HG03460 (cell line): Measurements from ENCODE around the gene ABCC2.
"Not testable (repeated sequence)": the region's sequence is repeated elsewhere in the genome, so short reads cannot be mapped to it uniquely, and the experiment has no call there.

Experiments used
- ATAC-seq: cut with Tn5 transposase; IDR thresholded peaks from one replicate; pipeline ENCODE4 v1.9.1; 2021; ENCODE audit not compliant: unreplicated experiment

The ABCC2 gene

DNA sequence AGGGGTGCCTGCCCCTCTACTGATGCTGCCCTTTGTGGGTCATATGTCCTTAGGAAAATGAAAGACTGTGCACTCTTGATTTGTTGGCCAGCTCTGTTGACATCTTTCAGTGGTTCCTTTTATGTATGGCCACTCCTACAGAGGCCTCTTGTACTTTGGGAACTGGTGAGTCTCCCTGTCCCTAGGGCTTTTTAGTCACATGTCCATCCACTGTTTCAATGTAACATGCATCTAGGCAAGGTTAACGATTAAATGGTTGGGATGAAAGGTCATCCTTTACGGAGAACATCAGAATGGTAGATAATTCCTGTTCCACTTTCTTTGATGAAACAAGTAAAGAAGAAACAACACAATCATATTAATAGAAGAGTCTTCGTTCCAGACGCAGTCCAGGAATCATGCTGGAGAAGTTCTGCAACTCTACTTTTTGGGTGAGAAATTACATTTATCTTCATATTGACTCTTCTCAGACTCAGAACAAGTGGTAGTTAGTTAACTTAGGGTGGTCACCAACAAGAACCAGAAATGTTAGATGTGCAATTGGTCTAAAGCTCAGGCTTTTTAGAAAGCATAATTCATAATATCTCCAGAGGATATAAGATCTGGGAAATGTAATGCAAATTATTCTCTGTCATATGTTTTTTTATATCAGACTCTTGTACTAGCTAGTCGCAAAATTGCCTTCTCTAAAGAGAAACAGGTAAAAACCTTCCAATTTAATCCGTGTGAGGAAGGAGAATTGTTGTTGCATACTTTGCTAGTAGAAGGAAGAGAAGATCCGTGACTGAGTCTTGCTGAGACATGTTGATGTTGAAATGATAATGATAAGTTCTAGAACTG is at the start of gene ABCC2:
ABCC2 (plus strand) TSS at position 194 of the 840 bp plus-strand sequence; CDS start at position 399, 205 bp downstream.
- no peak for ATAC-seq

DNA sequence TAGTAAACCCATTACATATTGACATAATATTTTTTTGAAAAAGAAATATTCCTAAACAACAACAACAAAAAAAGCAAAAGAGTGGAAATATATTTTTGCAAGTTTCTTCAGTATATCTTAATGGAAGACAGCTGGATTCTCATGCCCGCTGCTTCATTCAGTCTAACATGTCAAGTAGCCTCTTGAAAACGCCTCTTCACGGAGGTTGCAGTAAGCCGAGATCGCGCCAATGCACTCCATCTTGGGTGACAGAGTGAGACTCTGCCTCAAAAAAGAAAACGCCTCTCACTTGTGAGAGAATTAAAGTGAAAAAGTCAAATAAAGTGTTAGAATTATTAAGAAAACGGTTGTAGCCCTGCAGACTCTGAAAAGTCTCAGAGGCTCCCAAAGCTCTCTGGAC is 49.1 kb upstream of the ABCC2 start:
- ATAC-seq: no peak

DNA sequence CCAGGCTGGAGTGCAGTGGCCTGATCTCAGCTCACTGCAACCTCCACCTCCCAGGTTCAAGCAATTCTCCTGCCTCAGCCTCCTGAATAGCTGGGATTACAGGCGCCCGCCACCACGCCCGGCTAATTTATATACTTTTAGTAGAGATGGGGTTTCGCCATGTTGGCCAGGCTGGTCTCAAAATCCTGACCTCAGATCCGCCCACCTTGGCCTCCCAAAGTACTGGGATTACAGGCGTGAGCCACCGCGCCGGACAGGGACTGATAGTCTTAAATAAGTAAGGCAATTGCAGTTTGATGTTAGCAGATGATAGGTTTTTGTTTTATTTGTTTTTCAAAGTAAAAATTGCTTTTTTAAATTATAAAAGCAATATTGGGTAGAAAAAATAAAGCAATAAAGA is 48.3 kb upstream of the ABCC2 start:
- not testable (repeated sequence) for ATAC-seq

GRCh38 chr10:99740260-99740659 is 42.2 kb upstream of the ABCC2 start:
- ATAC-seq: no peak

DNA sequence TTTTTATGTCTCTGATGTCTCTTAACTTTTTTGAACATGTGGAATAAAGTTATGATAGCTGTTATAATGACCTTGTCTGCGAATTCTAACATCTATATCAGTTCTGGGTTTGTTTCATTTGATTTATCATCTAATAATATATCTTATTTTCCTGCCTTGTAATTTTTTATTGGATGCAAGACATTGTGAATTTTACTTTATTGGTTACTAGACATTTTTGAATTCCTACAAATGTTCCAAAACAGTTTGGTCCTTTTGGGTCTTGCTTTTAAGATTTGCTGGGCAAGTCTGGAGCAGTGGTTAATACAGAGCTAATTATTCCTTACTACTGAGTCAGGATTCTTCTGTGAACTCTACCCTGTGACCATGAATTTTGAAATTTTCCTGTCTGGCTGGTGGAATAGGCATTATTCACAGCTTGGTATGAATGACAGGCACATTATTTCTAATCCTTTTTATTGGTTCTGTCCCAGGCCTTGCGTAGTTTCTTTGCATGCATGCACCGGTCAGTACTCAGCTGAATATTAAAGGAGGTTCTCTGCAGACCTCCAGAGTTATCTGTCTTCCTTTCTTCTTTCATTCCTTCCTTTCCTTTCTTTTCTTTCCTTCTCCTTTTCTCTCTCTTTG is 41.4 kb upstream of the ABCC2 start:
- no peak for ATAC-seq

DNA sequence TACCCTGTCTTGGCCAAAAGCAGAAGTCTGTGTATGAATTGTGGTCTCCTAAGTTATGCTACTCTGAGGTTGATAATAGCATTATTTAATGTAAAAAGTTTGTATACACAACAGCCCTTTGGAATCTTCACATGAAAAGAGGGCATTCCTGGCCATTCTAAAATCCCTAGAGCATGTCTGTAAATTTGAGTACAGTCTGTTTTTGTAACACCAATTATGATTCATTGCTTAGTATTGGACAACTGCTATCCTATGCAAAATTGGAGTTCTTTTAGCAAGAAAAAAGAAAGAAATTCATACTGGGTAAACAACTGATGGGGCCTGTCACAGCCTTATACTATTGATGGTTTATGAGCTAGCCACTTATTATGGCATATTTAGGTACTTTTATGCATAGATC is 40.2 kb upstream of the ABCC2 start:
- no peak for ATAC-seq

DNA sequence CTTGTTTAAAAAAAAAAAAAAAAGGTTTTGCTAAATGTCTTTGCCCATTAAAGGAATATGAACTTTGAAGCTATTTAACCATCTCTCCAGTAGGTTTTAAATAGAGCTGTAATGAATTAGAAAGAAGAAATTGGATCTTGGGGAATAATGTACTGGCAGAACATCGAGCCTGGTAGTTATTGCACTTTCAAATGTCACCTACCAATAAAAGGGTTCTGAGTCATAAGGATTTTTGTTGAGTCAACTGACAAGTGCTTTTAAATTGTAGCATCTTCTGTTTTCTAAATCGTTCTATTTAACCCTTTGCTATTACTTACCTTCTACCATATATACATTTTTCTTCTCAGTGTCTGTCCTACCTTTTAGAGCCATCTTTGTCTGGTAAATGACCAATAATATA is 39.7 kb upstream of the ABCC2 start:
- ATAC-seq: no peak

DNA sequence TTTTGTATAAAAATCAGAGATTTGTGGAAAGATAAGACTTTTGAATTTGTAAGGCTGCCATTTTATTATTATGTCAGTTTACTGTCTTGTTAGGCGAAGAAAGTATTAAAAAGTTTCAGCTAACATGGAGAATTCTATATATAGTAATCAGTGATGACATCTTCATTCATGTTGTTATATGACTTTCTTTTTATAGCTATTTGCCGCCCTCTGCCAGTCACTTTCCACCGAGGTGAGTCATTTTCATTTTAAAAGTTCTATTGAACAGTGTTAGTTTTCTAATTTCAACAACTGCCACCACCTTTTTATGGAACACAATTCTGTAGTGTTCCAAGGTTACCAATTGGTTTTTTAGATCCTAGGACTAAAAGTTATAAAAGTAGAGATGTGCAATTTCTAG is 38.6 kb upstream of the ABCC2 start:
- ATAC-seq: no peak

DNA sequence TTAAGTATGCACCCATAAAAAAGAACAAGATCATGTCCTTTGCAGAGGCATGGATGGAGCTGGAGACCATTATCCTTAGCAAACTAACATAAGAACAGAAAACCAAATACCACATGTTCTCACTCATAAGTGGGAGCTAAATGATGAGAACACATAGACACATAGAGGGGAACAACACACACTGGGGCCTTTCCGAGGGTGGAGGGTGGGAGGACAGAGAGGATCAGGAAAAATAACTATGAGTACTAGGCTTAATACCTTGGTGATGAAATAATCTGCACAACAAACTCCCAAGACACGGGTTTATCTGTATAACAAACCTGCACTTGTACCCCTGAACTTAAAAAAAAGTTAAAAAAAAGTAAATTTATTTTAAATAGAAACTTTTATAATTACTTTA is 36.3 kb upstream of the ABCC2 start:
- ATAC-seq: not testable (repeated sequence)

GRCh38 chr10:99748823-99749451 is 33.5 kb upstream of the ABCC2 start:
- no peak for ATAC-seq

DNA sequence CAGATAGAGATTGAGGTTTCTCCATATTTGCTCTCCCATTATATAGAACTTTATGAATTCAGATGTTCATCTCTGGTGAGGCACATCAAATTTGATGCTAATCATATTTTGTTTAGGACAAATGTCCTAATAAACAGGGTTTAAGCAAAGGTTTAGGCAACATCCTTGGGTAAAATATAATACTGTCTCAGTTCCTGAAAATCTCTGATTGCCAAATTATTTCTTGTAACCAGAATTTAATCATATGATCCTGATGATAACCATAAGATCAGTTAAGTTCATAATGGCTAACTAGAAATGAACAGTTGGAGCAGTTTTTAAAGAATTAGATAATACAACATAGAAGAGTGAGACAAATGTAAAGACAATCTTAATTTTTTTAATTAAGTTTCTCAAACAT is 31.8 kb upstream of the ABCC2 start:
- ATAC-seq: no peak

- ATAC-seq: no peak
Observed at GRCh38 chr10:99754670-99755069, 27.8 kb upstream of the ABCC2 start.

DNA sequence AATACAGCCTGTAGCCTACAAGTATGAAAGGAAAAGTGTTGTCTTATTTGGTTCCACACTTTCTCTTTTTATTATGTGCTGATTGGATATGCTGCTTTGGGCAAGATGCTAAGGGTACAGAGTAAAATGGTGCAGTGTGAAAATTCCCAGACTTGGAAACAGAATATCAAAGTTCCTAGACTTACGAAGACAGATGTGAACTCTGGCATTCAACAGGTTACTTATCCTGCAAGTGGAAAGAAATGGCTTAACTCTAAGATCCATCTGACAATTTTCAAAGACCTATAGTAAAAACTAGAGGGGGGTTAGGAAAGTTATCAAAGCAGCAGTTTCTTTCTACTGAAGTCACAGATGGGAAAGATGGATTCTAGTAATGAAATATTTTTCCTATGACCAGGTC is 26.3 kb upstream of the ABCC2 start:
- no peak for ATAC-seq

GRCh38 chr10:99758211-99758891 is 24.1 kb upstream of the ABCC2 start:
- ATAC-seq: no peak

DNA sequence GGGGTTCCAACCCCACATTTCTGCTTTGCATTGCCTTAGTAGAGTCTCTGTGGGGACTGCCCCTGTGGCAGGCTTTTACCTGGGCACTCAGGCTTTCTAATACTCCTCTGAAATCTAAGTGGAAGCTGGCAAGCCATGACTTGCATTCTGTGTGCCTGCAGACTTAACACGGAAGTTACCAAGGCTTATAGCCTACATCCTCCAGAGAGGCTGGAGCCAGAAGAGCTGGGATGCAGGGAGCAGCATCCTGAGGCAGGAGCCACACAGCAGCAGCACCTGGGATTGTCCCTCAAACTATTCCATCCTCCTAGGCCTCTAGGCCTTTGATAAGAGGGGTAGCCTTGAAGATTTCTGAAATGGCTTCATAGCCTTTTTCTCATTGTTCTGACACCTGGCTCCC is 22.1 kb upstream of the ABCC2 start:
- ATAC-seq: no peak

DNA sequence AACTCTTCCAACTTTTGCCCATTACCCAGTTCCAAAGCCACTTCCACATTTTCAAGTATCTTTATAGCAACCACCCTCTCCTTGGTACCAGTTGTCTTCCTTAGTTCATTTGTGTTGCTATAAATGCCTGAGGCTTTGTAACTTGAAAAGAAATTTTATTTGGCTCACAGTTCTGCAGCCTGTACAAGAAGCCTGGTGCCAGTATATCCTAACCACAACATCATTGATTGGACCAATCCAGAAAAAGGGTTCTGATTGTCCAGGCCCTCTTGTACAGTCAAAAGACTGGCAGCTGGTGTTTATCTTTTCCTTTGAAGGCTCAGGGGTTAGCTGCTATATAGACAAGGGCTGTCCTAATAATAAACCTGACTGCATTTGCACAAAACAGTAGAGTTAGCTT is 21.1 kb upstream of the ABCC2 start:
- no peak for ATAC-seq

DNA sequence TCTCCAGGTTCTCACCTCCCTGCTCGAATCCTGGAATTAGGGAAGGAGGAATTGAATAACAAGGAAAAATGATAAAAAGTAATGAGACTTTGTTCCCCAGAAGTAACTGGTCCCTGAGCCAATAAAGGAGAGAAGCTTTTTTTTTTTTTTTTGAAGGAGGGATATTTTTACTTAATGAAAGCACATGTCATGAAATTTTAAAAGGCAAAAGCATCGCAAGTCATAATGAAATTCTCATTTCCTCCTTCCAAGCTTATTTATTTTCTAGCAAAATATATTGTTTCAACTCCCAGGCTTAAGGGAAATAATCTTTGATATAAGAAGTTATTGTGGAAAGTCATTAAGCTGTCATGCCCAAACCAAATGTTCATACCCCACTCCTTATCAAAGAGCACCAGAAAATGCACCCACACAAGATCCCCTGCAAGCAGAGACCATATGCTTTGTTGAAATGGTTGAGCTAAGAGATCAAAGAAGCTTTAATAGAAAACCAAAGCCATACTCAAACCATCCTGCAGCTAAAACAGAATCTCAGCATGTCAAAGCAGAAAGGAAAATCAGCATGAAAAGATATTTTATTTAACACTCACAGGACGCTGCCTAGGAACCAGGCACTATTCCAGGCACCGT is 16.7 kb upstream of the ABCC2 start:
- ATAC-seq: peak; percentile 35

GRCh38 chr10:99766302-99766681 is 16.1 kb upstream of the ABCC2 start:
- peak; percentile 66 for ATAC-seq

DNA sequence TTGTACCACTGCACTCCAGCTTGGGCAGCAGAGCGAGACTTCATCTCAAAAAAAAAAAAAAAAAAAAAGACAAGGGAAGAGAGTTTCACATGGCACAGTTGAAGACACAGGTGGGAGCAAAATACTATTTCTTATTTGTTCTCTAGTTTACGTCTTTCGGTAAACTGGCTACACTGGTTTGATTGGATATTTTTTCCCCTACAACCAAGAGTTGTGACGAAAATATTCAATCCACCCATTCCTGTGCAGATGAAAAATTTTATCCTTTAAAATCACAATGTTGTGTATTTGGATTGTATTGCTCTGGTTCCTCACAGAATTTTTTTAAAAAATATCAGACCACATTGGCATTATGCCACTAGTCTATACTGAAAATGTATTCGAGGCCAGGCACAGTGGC is 14.5 kb upstream of the ABCC2 start:
- ATAC-seq: no peak

DNA sequence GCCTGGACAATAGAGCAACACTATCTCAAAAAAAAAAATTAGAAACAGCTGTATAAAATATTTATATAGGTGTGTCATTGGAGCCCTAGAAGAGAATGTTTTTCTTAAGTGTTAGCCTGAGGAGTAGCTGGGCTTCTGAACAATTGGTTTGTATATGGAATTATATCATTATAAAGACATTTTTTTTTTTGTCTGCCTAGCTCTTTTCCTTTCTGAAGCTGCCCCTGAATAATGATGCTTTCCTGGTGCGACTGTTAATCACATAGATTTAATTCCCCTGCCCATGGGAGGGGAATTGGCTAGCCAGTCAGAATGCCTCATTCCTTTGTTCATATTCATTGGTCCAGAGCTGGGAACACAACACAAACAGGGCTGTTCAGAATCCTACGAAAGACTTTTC is 13.9 kb upstream of the ABCC2 start:
- no peak for ATAC-seq

- no peak for ATAC-seq
Observed at GRCh38 chr10:99769706-99770105, 12.7 kb upstream of the ABCC2 start.
